ENCODE measurements around the gene MEX3A. TPM values are rescaled to one million over a fixed set of nuclear protein-coding genes. Genes with fewer than 3 reads are reported as not detected.

Gene MEX3A
- total and polyA plus RNA-seq, 4 donors: 0.52 to 1.3 (median 0.91) TPM

DNA sequence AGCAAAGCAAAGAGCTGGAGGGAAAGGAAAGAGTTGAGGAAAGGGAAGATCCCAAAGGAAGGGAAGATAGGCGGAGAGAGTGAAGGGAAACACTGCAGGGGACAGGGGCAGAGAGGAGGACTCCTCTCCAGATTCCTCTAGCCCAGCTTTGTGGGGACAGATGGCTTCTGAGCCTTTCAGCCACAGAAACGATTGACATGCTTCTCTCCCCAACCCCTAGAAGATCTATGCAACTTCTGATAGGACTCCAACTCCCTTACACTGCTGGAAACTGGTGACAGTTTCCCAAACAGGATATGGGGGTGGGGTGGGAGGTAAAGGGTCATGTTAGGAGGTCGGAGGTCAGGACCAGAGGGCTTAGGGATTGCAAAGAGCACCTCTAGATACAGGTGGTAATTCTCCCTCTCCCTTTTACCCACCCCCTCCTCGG is 6.5 kb downstream of the MEX3A start (continued):
- TF ChIP-seq, protein P1, sequence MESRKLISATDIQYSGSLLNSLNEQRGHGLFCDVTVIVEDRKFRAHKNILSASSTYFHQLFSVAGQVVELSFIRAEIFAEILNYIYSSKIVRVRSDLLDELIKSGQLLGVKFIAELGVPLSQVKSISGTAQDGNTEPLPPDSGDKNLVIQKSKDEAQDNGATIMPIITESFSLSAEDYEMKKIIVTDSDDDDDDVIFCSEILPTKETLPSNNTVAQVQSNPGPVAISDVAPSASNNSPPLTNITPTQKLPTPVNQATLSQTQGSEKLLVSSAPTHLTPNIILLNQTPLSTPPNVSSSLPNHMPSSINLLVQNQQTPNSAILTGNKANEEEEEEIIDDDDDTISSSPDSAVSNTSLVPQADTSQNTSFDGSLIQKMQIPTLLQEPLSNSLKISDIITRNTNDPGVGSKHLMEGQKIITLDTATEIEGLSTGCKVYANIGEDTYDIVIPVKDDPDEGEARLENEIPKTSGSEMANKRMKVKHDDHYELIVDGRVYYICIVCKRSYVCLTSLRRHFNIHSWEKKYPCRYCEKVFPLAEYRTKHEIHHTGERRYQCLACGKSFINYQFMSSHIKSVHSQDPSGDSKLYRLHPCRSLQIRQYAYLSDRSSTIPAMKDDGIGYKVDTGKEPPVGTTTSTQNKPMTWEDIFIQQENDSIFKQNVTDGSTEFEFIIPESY (IDR thresholded peaks at IDR 0.05): no peak
- peak; percentile 2 for TF ChIP-seq YY1 (IDR thresholded peaks at IDR 0.05)
- TF ChIP-seq, protein P2, sequence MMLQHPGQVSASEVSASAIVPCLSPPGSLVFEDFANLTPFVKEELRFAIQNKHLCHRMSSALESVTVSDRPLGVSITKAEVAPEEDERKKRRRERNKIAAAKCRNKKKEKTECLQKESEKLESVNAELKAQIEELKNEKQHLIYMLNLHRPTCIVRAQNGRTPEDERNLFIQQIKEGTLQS (IDR thresholded peaks at IDR 0.05): no peak
- TF ChIP-seq HNF4A (conservative IDR thresholded peaks at IDR 0.05): peak; percentile 53 to 71

DNA sequence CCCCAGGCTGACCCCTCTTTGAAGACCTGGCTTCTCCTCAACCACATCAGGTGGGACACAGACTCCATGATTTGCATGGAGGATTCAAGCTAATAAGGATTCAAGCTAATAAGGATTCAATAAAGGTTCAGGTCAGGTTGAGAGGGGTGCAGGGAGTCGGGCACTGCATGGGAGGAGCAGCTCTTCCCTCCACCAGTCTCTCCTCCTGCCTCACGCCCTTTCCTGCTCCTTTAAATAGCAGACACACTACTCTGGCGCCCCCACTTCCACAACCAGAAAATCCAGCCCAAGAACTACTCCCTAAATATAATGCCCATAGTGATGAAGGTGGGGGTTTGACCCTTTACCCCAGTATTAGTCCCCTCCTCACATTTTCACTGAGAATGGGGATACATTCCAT is 7.1 kb downstream of the MEX3A start:
- Histone ChIP-seq H3K36me3 (ENCODE audit: control insufficient read depth in 4 of 4, insufficient read depth in 3 of 4, low read depth in 1 of 4, low read length in 3 of 4) (no peaks in the 10 kb centered on the region), H3K4me1 (ENCODE audit: control insufficient read depth in 4 of 4, insufficient read depth in 4 of 4, low read length in 3 of 4) (peaks cover 8 to 36% (median 25%) of the 10 kb centered on the region in 4 donors), H3K9ac (ENCODE audit: low read depth in 1 of 2, low read length in 2 of 2) (peak overlapping the region in 1 of 2 donors; percentile 69)

More for the DNA sequence above, 7.1 kb downstream of the MEX3A start:
- H3K9me3 ChIP-seq (ENCODE audit: control insufficient read depth in 4 of 4, low read length in 3 of 4): no peaks in the 10 kb centered on the region
- TF ChIP-seq RXRA (IDR thresholded peaks at IDR 0.05): no peak
- TF ChIP-seq, protein P3, sequence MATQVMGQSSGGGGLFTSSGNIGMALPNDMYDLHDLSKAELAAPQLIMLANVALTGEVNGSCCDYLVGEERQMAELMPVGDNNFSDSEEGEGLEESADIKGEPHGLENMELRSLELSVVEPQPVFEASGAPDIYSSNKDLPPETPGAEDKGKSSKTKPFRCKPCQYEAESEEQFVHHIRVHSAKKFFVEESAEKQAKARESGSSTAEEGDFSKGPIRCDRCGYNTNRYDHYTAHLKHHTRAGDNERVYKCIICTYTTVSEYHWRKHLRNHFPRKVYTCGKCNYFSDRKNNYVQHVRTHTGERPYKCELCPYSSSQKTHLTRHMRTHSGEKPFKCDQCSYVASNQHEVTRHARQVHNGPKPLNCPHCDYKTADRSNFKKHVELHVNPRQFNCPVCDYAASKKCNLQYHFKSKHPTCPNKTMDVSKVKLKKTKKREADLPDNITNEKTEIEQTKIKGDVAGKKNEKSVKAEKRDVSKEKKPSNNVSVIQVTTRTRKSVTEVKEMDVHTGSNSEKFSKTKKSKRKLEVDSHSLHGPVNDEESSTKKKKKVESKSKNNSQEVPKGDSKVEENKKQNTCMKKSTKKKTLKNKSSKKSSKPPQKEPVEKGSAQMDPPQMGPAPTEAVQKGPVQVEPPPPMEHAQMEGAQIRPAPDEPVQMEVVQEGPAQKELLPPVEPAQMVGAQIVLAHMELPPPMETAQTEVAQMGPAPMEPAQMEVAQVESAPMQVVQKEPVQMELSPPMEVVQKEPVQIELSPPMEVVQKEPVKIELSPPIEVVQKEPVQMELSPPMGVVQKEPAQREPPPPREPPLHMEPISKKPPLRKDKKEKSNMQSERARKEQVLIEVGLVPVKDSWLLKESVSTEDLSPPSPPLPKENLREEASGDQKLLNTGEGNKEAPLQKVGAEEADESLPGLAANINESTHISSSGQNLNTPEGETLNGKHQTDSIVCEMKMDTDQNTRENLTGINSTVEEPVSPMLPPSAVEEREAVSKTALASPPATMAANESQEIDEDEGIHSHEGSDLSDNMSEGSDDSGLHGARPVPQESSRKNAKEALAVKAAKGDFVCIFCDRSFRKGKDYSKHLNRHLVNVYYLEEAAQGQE (IDR thresholded peaks at IDR 0.05): no peak
- TF ChIP-seq, protein P4, sequence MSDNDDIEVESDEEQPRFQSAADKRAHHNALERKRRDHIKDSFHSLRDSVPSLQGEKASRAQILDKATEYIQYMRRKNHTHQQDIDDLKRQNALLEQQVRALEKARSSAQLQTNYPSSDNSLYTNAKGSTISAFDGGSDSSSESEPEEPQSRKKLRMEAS (IDR thresholded peaks at IDR 0.05): no peak
- TF ChIP-seq, protein P2 (IDR thresholded peaks at IDR 0.05): no peak
- no peak for TF ChIP-seq RAD21 (IDR thresholded peaks at IDR 0.05)
- TF ChIP-seq, protein P5, sequence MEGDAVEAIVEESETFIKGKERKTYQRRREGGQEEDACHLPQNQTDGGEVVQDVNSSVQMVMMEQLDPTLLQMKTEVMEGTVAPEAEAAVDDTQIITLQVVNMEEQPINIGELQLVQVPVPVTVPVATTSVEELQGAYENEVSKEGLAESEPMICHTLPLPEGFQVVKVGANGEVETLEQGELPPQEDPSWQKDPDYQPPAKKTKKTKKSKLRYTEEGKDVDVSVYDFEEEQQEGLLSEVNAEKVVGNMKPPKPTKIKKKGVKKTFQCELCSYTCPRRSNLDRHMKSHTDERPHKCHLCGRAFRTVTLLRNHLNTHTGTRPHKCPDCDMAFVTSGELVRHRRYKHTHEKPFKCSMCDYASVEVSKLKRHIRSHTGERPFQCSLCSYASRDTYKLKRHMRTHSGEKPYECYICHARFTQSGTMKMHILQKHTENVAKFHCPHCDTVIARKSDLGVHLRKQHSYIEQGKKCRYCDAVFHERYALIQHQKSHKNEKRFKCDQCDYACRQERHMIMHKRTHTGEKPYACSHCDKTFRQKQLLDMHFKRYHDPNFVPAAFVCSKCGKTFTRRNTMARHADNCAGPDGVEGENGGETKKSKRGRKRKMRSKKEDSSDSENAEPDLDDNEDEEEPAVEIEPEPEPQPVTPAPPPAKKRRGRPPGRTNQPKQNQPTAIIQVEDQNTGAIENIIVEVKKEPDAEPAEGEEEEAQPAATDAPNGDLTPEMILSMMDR (IDR thresholded peaks at IDR 0.05; ENCODE audit: low read depth, low read length, missing input control): no peak
- no peak for TF ChIP-seq SP1 (IDR thresholded peaks at IDR 0.05)
- TF ChIP-seq EGR1 (IDR thresholded peaks at IDR 0.05; ENCODE audit: low read depth in 2 of 2): no peak
- no peak for DNase-seq (ENCODE audit: low spot score)
- H3K27me3 ChIP-seq (ENCODE audit: control insufficient read depth in 4 of 4, insufficient read depth in 4 of 4, low read length in 3 of 4): no peaks in the 10 kb centered on the region
- peak overlapping the region in 2 of 3 donors; percentile 64 to 69 for H3K4me3 ChIP-seq (ENCODE audit: low read depth in 1 of 3, low read length in 3 of 3)
- 60% methylated on average over 3 of the region's 3 CpGs for WGBS
- H3K27ac ChIP-seq (ENCODE audit: low read depth in 1 of 2, low read length in 2 of 2): peak overlapping the region; percentile 87 to 92
